ENCODE results near the gene PLXDC2.

PLXDC2 gene

DNA sequence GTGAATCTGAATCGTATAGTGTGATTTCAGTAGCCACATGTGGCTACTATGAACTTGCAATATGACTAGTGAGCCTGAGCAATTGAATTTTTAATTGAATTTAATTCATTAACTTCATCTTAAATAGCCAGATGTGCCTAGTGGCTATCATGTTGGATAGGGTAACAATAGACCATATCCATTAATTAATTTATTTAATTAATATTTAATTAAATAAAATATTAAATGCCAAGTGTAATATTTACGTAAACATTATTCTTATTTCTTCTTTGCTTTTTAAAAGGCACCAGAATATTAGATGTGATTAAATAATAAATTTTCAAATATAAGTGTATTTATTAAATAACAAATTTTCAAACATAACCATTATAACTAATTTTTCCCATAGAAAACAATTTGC, 354.4 kb downstream of the PLXDC2 start:
- no peak for DNase-seq (ENCODE audit: low spot score)
- no peak for ATAC-seq (ENCODE audit: low read depth)
- H3K4me3 ChIP-seq (ENCODE audit: severe bottlenecking), result no peak overlapping the region

DNA sequence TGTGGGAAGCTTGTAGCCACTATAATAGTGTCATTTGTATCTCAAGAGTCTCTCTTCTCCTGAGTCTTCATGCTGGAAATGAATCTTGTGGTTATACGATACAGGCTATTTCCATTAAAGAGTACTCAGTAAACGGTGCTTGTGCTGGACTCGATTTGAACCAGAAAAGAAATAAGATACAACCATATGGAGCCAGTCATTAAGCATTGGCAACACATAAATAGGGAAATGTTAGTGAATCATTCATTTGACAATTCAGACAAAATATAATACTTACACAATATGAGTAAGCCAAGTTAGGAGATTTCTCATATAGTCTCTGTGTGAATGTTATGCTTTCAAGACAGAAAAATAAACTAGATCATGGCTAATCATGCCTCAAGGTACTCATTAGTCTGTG, 356.8 kb downstream of the PLXDC2 start:
- no peaks in the 10 kb centered on the region for H3K4me1 ChIP-seq (ENCODE audit: insufficient read depth, poor library complexity, severe bottlenecking)
- ATAC-seq (ENCODE audit: low read depth) (no peak), DNase-seq (ENCODE audit: low spot score) (no peak)
- no peaks in the 10 kb centered on the region for H3K9me3 ChIP-seq (ENCODE audit: severe bottlenecking)
- no peak overlapping the region for H3K4me3 ChIP-seq (ENCODE audit: severe bottlenecking)
- no peaks in the 10 kb centered on the region for H3K27me3 ChIP-seq (ENCODE audit: insufficient read depth, poor library complexity, severe bottlenecking)
- TF ChIP-seq CTCF (IDR thresholded peaks at IDR 0.05; ENCODE audit: poor library complexity, severe bottlenecking), result no peak
- no peak overlapping the region for H3K27ac ChIP-seq (ENCODE audit: poor library complexity, severe bottlenecking)
- H3K36me3 ChIP-seq (ENCODE audit: low read depth), result no peaks in the 10 kb centered on the region

More for the DNA sequence above, 354.4 kb downstream of the PLXDC2 start:
- no peaks in the 10 kb centered on the region for H3K9me3 ChIP-seq (ENCODE audit: severe bottlenecking)
- no peaks in the 10 kb centered on the region for H3K27me3 ChIP-seq (ENCODE audit: insufficient read depth, poor library complexity, severe bottlenecking)
- H3K36me3 ChIP-seq (ENCODE audit: low read depth), result no peaks in the 10 kb centered on the region
- no peak for TF ChIP-seq CTCF (IDR thresholded peaks at IDR 0.05; ENCODE audit: poor library complexity, severe bottlenecking)
- no peaks in the 10 kb centered on the region for H3K4me1 ChIP-seq (ENCODE audit: insufficient read depth, poor library complexity, severe bottlenecking)
- no peak overlapping the region for H3K27ac ChIP-seq (ENCODE audit: poor library complexity, severe bottlenecking)

DNA sequence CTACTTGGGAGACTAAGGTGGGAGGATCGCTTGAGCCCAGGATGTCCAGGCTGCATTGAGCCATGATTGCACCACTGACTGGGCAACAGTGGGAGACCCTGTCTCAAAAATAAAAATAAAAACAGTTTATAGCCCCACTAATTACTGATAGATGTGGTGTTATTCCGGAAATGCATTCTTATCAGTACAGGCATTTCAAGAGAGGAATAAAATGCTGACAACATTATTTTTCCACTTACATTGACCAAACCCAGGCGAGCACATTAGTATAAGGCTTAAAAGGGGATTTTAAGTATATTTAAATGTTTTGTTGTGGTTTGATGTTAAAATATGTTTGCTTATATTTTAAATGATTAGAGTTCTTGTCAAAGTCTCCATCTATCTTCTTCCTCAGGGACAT, 359.5 kb downstream of the PLXDC2 start:
- no peak for DNase-seq (ENCODE audit: low spot score)
- ATAC-seq (ENCODE audit: low read depth), result no peak
- Histone ChIP-seq H3K27me3 (ENCODE audit: insufficient read depth, poor library complexity, severe bottlenecking) (no peaks in the 10 kb centered on the region), H3K4me3 (ENCODE audit: severe bottlenecking) (no peak overlapping the region), H3K4me1 (ENCODE audit: insufficient read depth, poor library complexity, severe bottlenecking) (no peaks in the 10 kb centered on the region), H3K9me3 (ENCODE audit: severe bottlenecking) (no peaks in the 10 kb centered on the region), H3K36me3 (ENCODE audit: low read depth) (no peaks in the 10 kb centered on the region), H3K27ac (ENCODE audit: poor library complexity, severe bottlenecking) (no peak overlapping the region)
- TF ChIP-seq CTCF (IDR thresholded peaks at IDR 0.05; ENCODE audit: poor library complexity, severe bottlenecking), result no peak

DNA sequence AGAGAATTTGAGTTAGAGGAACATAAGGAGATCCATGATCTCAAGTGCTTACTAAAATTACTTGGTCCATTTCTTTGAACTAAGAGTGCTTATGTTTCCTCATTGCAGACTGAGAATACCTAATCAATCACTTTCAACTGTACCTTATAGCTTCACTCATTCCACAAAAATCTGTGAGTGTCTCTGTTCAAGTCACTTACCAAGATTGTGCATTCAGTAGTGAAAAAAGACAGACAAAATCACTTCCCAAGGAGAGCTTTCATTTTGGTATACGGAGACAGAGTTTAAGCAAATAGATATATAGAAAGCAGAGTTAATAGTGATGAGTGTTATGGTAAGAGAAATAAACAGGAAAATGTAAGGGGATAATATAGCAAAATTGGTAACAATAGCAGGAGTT, 364.5 kb downstream of the PLXDC2 start:
- no peak overlapping the region for H3K4me3 ChIP-seq (ENCODE audit: severe bottlenecking)
- H3K27me3 ChIP-seq (ENCODE audit: insufficient read depth, poor library complexity, severe bottlenecking), result no peaks in the 10 kb centered on the region
- H3K27ac ChIP-seq (ENCODE audit: poor library complexity, severe bottlenecking), result no peak overlapping the region
- ATAC-seq (ENCODE audit: low read depth) (no peak), DNase-seq (ENCODE audit: low spot score) (no peak)
- no peak for TF ChIP-seq CTCF (IDR thresholded peaks at IDR 0.05; ENCODE audit: poor library complexity, severe bottlenecking)
- no peaks in the 10 kb centered on the region for H3K36me3 ChIP-seq (ENCODE audit: low read depth)
- H3K4me1 ChIP-seq (ENCODE audit: insufficient read depth, poor library complexity, severe bottlenecking), result no peaks in the 10 kb centered on the region
- H3K9me3 ChIP-seq (ENCODE audit: severe bottlenecking), result no peaks in the 10 kb centered on the region

GRCh38 chr10:20181434-20181833, 365.2 kb downstream of the PLXDC2 start:
- ATAC-seq (ENCODE audit: low read depth) (no peak), DNase-seq (ENCODE audit: low spot score) (no peak)
- no peaks in the 10 kb centered on the region for H3K9me3 ChIP-seq (ENCODE audit: severe bottlenecking)

More at GRCh38 chr10:20181434-20181833, 365.2 kb downstream of the PLXDC2 start:
- Histone ChIP-seq H3K4me1 (ENCODE audit: insufficient read depth, poor library complexity, severe bottlenecking) (no peaks in the 10 kb centered on the region), H3K27me3 (ENCODE audit: insufficient read depth, poor library complexity, severe bottlenecking) (no peaks in the 10 kb centered on the region), H3K36me3 (ENCODE audit: low read depth) (no peaks in the 10 kb centered on the region), H3K4me3 (ENCODE audit: severe bottlenecking) (no peak overlapping the region), H3K27ac (ENCODE audit: poor library complexity, severe bottlenecking) (no peak overlapping the region)
- TF ChIP-seq CTCF (IDR thresholded peaks at IDR 0.05; ENCODE audit: poor library complexity, severe bottlenecking), result no peak

All from RWPE2 (cell line).